Liver (tissue), 9 donors: Measurements from ENCODE around the gene PRSS23. TPM values are rescaled to one million over a fixed set of nuclear protein-coding genes. Genes with fewer than 3 reads are reported as not detected.

Source experiments
- DNase-seq: peaks from one replicate; pipeline ENCODE4 v3.0.0-alpha.2; 2017; ENCODE audit warnings: low spot score
- H3K27ac ChIP-seq, 2 donors: one replicate each; pipeline ENCODE4 v1.7.0; 2013; ENCODE audit warnings: inconsistent platforms in 2 of 2, low read length in 2 of 2, control low read depth in 1 of 2, low read depth in 1 of 2, mild to moderate bottlenecking in 1 of 2
- H3K27me3 ChIP-seq, 4 donors: one replicate each; pipeline versions ENCODE4 v1.6.1 to v1.7.0; 2013; ENCODE audit warnings: low read length in 3 of 4, inconsistent platforms in 1 of 4, mild to moderate bottlenecking in 1 of 4, moderate library complexity in 1 of 4; ENCODE audit not compliant: control insufficient read depth in 4 of 4, insufficient read depth in 4 of 4
- H3K36me3 ChIP-seq, 4 donors: one replicate each; pipeline versions ENCODE4 v1.6.1 to v1.7.0; 2013; ENCODE audit warnings: low read length in 3 of 4, mild to moderate bottlenecking in 3 of 4, low read depth in 1 of 4, moderate library complexity in 1 of 4; ENCODE audit not compliant: control insufficient read depth in 4 of 4, insufficient read depth in 3 of 4
- H3K4me1 ChIP-seq, 4 donors: one replicate each; pipeline versions ENCODE4 v1.6.1 to v1.7.0; 2013; ENCODE audit warnings: low read length in 3 of 4, mild to moderate bottlenecking in 3 of 4, moderate library complexity in 1 of 4; ENCODE audit not compliant: control insufficient read depth in 4 of 4, insufficient read depth in 4 of 4
- H3K4me3 ChIP-seq, 3 donors: one replicate each; pipeline versions ENCODE4 v1.6.1 to v1.7.0; 2013; ENCODE audit warnings: low read length in 3 of 3, control low read depth in 1 of 3, low read depth in 1 of 3, mild to moderate bottlenecking in 1 of 3
- H3K9ac ChIP-seq, 2 donors: one replicate each; pipeline ENCODE4 v1.7.0; 2013; ENCODE audit warnings: low read length in 2 of 2, mild to moderate bottlenecking in 2 of 2, moderate library complexity in 2 of 2, control low read depth in 1 of 2, low read depth in 1 of 2
- H3K9me3 ChIP-seq, 4 donors: one replicate each; pipeline versions ENCODE4 v1.6.1 to v1.7.0; 2013; ENCODE audit warnings: low read length in 3 of 4; ENCODE audit not compliant: control insufficient read depth in 4 of 4
- CTCF ChIP-seq: fragments of 150-350 bp; IDR thresholded peaks from 2 replicates; pipeline ENCODE4 v1.5.1; 2017; ENCODE audit warnings: improper control_type of control experiment, low read depth, low read length; ENCODE audit not compliant: missing input control
- EGR1 ChIP-seq, 2 donors: IDR thresholded peaks; 2 replicates each; pipeline ENCODE4 v1.6.1; 2016 to 2018; ENCODE audit warnings: antibody characterized with exemption in 2 of 2, low read depth in 2 of 2
- FOXA1 ChIP-seq: IDR thresholded peaks from 2 replicates; pipeline ENCODE4 v1.6.1; 2016; ENCODE audit warnings: antibody characterized with exemption
- FOXA2 ChIP-seq: IDR thresholded peaks from 2 replicates; pipeline ENCODE4 v1.6.1; 2016; ENCODE audit warnings: antibody characterized with exemption
- GABPA ChIP-seq, 2 donors: IDR thresholded peaks in 1 of 2; conservative IDR thresholded peaks in 1 of 2; 2 replicates each; pipeline ENCODE4 v1.6.1; 2016; ENCODE audit warnings: antibody characterized with exemption in 2 of 2, mild to moderate bottlenecking in 1 of 2, moderate library complexity in 1 of 2
- HNF4G ChIP-seq: IDR thresholded peaks from 2 replicates; pipeline ENCODE4 v1.6.1; 2016; ENCODE audit warnings: antibody characterized with exemption
- JUND ChIP-seq, 2 donors: IDR thresholded peaks; 2 replicates each; pipeline ENCODE4 v1.6.1; 2016; ENCODE audit warnings: antibody characterized with exemption in 2 of 2
- MAX ChIP-seq: IDR thresholded peaks from 2 replicates; pipeline ENCODE4 v1.6.1; 2016; ENCODE audit warnings: antibody characterized with exemption
- RAD21 ChIP-seq, 2 donors: IDR thresholded peaks; 2 replicates each; pipeline ENCODE4 v1.6.1; 2016; ENCODE audit warnings: antibody characterized with exemption in 2 of 2, mild to moderate bottlenecking in 2 of 2
- REST ChIP-seq: IDR thresholded peaks from 2 replicates; pipeline ENCODE4 v1.6.1; 2016; ENCODE audit warnings: antibody characterized with exemption, mild to moderate bottlenecking
- RXRA ChIP-seq, 2 donors: IDR thresholded peaks; 2 replicates each; pipeline ENCODE4 v1.6.1; 2017 to 2018; ENCODE audit warnings: antibody characterized with exemption in 2 of 2, mild to moderate bottlenecking in 1 of 2
- ZBTB33 ChIP-seq: IDR thresholded peaks from 2 replicates; pipeline ENCODE4 v1.6.1; 2016; ENCODE audit warnings: antibody characterized with exemption
- WGBS: extraction: QIAGEN DNeasy Blood & Tissue Kit; methylation state at CpG from one replicate; pipeline ENCODE4 v1.1.7; 2013; 5-methylcytosine and 5-hydroxymethylcytosine counted together
- polyA plus RNA-seq, 2 donors: library from polyadenylated mRNA; stranded (reverse) in 1 of 2; unstranded in 1 of 2; fragments of 200-250 nt in 1 of 2; fragments of >200 nt in 1 of 2; fragmentation: Nextera tagmentation in 1 of 2; extraction: Ambion mirVana in 1 of 2; gene quantifications; one replicate each; pipeline versions ENCODE4 v1.2.1 to v1.2.3, GENCODE V29; 2013 to 2015
- total RNA-seq, 2 donors: library from RNA; depleted of rRNA; stranded (reverse); fragments of >200 nt; gene quantifications; one replicate each; pipeline ENCODE4 v1.2.3, GENCODE V29; 2014
- donor health status: healthy.
- donor health status: healthy.
- donor health status: healthy.
- donor health status: healthy.
- donor health status: healthy.

PRSS23 gene
- total and polyA plus RNA-seq, 4 donors, result 2.3 to 11.0 (median 7.8) TPM

- Histone ChIP-seq H3K9me3 (no peaks in the 10 kb centered on the region), H3K36me3 (no peaks in the 10 kb centered on the region), H3K4me3 (no peak overlapping the region), H3K4me1 (no peaks in the 10 kb centered on the region), H3K27ac (no peak overlapping the region), H3K27me3 (no peaks in the 10 kb centered on the region), H3K9ac (no peak overlapping the region)
- TF ChIP-seq EGR1 (IDR thresholded peaks at IDR 0.05; ENCODE audit: low read depth in 2 of 2) (no peak), GABPA (IDR thresholded peaks at IDR 0.05 in 1 of 2, conservative IDR thresholded peaks at IDR 0.05 in 1 of 2) (no peak), FOXA1 (no peak), RXRA (IDR thresholded peaks at IDR 0.05) (no peak), FOXA2 (no peak), REST (no peak), CTCF (no peak), HNF4G (no peak), JUND (IDR thresholded peaks at IDR 0.05) (no peak)
- DNase-seq, result no peak
These were observed 25.9 kb upstream of the PRSS23 start for GRCh38 chr11:86774417-86774816.

- H3K27me3 ChIP-seq, result no peaks in the 10 kb centered on the region
- no peak for DNase-seq
- H3K9ac ChIP-seq, result no peak overlapping the region
- H3K4me1 ChIP-seq, result no peaks in the 10 kb centered on the region
- WGBS, result 97% methylated on average over 2 of the region's 2 CpGs
- H3K4me3 ChIP-seq, result no peak overlapping the region
- TF ChIP-seq FOXA1, result no peak
- no peak for TF ChIP-seq EGR1 (IDR thresholded peaks at IDR 0.05; ENCODE audit: low read depth in 2 of 2)
- TF ChIP-seq RXRA (IDR thresholded peaks at IDR 0.05), result no peak
- TF ChIP-seq FOXA2, result no peak
- no peak for TF ChIP-seq ZBTB33
- TF ChIP-seq CTCF, result no peak
- TF ChIP-seq HNF4G, result no peak
- no peak for TF ChIP-seq GABPA (IDR thresholded peaks at IDR 0.05 in 1 of 2, conservative IDR thresholded peaks at IDR 0.05 in 1 of 2)
- no peak for TF ChIP-seq MAX
- no peak for TF ChIP-seq JUND (IDR thresholded peaks at IDR 0.05)
- TF ChIP-seq RAD21 (IDR thresholded peaks at IDR 0.05), result no peak
- H3K36me3 ChIP-seq, result no peaks in the 10 kb centered on the region
- H3K9me3 ChIP-seq, result no peaks in the 10 kb centered on the region
- H3K27ac ChIP-seq, result no peak overlapping the region
These were observed 25.0 kb upstream of the PRSS23 start for GRCh38 chr11:86775361-86775760.
